ENCODE results near the gene ZNF473.

ZNF473 gene

DNA sequence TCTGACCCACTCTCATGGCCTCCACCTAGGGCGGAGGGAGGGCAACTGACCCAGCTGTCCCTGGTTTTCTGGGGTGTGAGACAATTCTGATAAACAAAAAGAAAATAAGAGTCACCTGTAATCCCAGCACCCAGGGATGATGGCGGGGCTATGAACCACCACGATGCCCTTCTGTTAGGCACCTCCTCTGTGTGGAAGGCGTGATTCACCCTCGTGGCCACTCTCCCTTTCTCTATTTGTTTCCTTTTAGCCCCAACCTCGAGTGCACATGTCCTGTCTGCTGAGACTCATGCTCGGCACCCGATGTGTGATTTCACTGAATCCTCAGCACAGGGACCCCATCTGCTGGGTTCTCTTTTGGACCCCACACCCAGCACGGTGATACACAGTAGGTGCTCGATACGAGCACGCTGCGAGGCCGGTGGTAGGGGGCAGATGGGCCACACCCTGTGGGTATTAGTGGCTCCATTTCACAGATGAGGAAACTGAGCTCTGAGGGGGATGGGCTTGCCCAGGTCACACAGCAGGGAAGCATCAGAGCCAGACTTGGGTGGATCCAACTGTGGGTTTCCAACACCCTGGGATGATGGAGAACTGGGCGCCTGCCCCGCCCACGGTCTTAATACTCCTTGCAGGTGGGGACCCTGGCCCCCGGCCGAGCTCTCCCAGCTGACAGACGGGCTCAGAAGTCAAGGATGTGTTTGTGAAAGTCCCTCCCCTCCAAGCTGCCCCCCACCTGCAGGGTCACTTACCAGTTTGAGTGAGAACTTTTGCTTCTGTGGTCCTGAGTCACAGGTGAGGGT, 25.6 kb upstream of the ZNF473 start:
- TF ChIP-seq, protein P1, sequence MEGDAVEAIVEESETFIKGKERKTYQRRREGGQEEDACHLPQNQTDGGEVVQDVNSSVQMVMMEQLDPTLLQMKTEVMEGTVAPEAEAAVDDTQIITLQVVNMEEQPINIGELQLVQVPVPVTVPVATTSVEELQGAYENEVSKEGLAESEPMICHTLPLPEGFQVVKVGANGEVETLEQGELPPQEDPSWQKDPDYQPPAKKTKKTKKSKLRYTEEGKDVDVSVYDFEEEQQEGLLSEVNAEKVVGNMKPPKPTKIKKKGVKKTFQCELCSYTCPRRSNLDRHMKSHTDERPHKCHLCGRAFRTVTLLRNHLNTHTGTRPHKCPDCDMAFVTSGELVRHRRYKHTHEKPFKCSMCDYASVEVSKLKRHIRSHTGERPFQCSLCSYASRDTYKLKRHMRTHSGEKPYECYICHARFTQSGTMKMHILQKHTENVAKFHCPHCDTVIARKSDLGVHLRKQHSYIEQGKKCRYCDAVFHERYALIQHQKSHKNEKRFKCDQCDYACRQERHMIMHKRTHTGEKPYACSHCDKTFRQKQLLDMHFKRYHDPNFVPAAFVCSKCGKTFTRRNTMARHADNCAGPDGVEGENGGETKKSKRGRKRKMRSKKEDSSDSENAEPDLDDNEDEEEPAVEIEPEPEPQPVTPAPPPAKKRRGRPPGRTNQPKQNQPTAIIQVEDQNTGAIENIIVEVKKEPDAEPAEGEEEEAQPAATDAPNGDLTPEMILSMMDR (IDR thresholded peaks at IDR 0.05; ENCODE audit: insufficient read depth, low read length, poor library complexity, severe bottlenecking), result no peak
- no peaks in the 10 kb centered on the region for H3K27me3 ChIP-seq (replicated peaks; ENCODE audit: control insufficient read depth, insufficient read depth, low read length)
- no peak for DNase-seq (ENCODE audit: extremely low read depth, insufficient read length)
- peaks cover 30% of the 10 kb centered on the region for H3K36me3 ChIP-seq (ENCODE audit: control insufficient read depth, insufficient read depth, low read length)
- H3K4me3 ChIP-seq (replicated peaks; ENCODE audit: low read depth, low read length), result no peak overlapping the region

DNA sequence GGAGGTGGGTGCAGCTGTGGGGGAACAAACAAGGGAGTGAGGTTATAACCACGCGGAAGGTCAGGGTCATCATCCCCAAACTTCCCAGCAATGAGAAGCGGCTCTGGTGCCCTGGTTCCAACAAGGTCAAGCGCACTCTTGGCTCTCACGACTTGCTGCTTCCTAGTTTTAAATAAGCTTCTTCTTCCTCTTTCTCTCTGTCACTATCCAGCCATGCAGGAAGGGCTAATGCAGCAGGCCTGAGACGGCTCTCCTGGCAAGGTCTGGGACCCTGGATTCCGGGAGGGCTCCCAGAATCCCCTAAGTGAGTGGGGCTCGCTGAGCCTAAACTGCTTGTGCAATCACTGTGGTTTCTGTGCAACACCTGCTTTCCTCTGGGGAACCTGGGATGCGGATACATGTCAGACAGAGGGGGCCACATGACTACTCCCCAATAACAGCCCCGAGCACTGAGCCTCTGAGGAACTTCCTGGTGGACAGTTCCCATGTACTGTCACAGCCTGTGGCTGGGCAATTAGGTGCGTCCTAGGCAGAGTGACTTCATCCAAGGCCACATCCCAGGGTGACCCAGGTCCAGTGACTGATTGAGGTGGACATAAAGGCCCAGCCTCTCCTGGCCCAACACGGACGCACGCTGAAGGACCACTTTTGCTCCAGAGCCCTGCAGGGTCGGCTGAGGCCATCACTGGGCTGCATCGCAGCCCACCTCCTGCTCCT, 24.8 kb upstream of the ZNF473 start:
- Histone ChIP-seq H3K27me3 (replicated peaks; ENCODE audit: control insufficient read depth, insufficient read depth, low read length) (no peaks in the 10 kb centered on the region), H3K36me3 (ENCODE audit: control insufficient read depth, insufficient read depth, low read length) (peaks cover 27% of the 10 kb centered on the region), H3K4me3 (replicated peaks; ENCODE audit: low read depth, low read length) (no peak overlapping the region)
- DNase-seq (ENCODE audit: extremely low read depth, insufficient read length), result no peak
- TF ChIP-seq, protein P1 (IDR thresholded peaks at IDR 0.05; ENCODE audit: insufficient read depth, low read length, poor library complexity, severe bottlenecking), result no peak

DNA sequence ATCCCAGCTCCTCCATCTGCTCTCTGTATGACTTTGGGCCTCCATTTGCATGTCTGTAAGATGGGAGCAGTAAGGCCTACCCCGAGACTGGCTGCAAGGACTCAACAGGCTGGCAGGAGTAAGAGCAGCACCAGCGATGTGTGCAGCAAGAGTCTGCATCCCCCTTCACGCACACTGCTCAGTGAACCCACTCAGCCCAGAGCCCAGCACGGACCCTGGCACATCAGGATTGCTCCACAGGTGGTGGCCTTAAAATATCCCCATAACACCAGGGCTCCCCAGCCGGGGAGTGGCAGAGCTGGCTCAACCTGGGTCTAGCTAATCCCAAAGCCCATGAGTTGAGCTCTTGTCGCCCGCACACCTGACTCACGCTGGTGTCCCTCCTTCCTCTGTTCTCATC, 24.0 kb upstream of the ZNF473 start:
- TF ChIP-seq, protein P1 (IDR thresholded peaks at IDR 0.05; ENCODE audit: insufficient read depth, low read length, poor library complexity, severe bottlenecking), result no peak
- no peaks in the 10 kb centered on the region for H3K27me3 ChIP-seq (replicated peaks; ENCODE audit: control insufficient read depth, insufficient read depth, low read length)
- no peak overlapping the region for H3K4me3 ChIP-seq (replicated peaks; ENCODE audit: low read depth, low read length)
- DNase-seq (ENCODE audit: extremely low read depth, insufficient read length), result no peak
- H3K36me3 ChIP-seq (ENCODE audit: control insufficient read depth, insufficient read depth, low read length), result peaks cover 28% of the 10 kb centered on the region

DNA sequence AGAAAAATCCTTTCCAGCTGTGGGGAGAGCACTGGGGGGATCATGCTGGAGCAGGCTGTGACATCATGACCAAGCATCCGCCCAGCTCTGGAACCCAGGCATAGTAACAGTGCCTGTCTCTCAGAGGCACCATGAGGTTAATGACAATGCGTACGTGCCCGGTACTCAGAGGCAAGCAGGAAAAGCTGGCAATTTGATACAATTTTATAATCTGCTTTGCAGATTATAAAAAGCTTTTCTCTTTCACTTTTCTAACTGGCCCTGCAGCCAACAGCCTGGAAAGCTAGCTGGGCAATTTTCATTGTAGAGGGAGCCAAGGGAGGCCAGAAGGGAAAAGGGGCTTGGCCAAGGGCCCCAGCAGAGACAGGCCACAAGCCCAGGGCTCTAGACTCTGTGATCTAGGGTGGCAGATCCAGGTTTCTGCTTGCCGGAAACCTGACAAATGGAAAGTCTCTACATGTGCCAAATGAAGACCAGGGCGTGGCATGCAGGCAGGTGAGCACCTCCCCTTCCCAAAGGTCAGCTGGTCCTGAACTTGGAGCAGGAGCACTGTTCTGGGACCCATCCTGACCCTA, 23.3 kb upstream of the ZNF473 start:
- TF ChIP-seq, protein P1 (IDR thresholded peaks at IDR 0.05; ENCODE audit: insufficient read depth, low read length, poor library complexity, severe bottlenecking), result no peak
- Histone ChIP-seq H3K4me3 (replicated peaks; ENCODE audit: low read depth, low read length) (no peak overlapping the region), H3K27me3 (replicated peaks; ENCODE audit: control insufficient read depth, insufficient read depth, low read length) (no peaks in the 10 kb centered on the region), H3K36me3 (ENCODE audit: control insufficient read depth, insufficient read depth, low read length) (peaks cover 34% of the 10 kb centered on the region)
- DNase-seq (ENCODE audit: extremely low read depth, insufficient read length), result no peak

DNA sequence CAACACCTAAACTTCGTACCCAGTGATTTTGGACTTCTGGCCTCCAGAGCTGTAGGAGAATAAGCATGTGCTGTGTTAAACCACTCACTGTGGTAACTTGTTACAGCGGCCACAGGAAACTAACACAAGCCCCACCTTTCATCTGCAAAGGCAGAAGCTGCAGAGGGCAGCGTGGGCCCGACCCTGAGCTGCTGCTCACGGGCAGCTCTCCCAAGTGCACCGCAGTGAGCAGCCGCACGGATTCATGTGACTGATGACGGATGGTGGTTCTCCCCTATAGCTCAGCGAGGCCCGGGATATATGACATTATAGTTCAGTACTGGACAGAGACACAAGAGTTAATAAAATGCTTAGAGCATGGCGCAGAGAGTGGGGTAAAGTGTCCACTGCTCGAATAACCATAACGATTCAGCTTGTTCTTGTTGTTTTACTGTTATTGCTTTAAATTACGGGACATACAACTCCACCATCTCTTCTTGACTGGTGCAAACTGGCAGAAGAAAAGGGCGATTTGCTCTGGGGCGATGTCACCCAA, 22.5 kb upstream of the ZNF473 start:
- Histone ChIP-seq H3K36me3 (ENCODE audit: control insufficient read depth, insufficient read depth, low read length) (peaks cover 37% of the 10 kb centered on the region), H3K4me3 (replicated peaks; ENCODE audit: low read depth, low read length) (no peak overlapping the region), H3K27me3 (replicated peaks; ENCODE audit: control insufficient read depth, insufficient read depth, low read length) (no peaks in the 10 kb centered on the region)
- DNase-seq (ENCODE audit: extremely low read depth, insufficient read length), result no peak
- TF ChIP-seq, protein P1 (IDR thresholded peaks at IDR 0.05; ENCODE audit: insufficient read depth, low read length, poor library complexity, severe bottlenecking), result no peak

All from GM06990 (cell line).